NCI-H1105 (cell line): ENCODE results near the gene CEACAM4.
A peak's percentile ranks its signal among the peaks of the same experiment; 100 is the strongest.
"Not testable (repeated sequence)": the region's sequence is repeated elsewhere in the genome, so short reads cannot be mapped to it uniquely, and the experiment has no call there.

Source experiments
- DNase-seq: peaks from one replicate; lab custom pipeline; 2025; lab: John Stamatoyannopoulos, UW

CEACAM4 gene

DNA sequence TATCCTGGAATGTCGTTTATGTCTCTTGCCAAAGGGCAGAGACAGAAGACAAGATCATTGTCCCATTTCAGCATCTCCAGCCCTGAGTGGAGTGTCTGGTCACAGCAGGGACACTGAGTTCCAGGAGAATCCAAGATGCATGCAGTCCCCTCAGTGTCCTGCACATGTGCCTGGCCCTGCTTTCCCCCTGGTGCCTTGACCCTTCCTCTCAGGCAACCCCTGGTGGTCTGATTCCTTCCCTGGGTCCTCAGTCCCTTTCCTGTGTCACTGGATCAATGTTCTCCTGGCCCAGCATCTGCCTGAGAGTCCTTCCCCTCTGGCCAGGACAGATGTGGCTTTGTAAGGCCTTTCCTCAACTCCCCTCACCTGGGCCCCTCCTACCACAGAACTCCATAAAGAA, 41.9 kb downstream of the CEACAM4 start:
- no peak for DNase-seq

DNA sequence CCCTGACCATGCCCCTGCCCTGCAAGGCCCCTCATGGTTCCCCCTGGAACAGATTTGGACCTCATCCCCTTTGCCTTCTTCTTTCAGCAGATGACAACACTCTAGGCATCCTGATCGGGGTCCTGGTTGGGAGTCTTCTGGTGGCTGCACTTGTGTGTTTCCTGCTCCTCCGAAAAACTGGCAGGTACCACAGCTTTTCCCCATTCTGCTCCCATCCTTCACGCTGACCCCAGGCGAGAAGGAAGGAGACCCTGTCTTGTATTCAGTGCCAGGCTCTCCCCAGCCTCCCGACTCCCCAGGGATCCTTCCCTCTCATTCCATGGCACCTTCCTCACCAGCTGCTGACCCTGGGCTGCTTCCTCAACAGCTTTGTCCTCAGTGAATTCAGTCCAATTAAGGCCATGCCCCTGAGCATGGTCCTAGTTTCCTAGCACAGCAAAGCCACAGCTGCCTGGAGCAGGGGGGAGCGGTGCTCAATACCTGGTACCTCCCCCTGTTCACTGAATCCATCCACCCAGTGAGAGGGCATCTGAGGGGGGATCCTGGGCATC, 42.5 kb downstream of the CEACAM4 start:
- no peak for DNase-seq

DNA sequence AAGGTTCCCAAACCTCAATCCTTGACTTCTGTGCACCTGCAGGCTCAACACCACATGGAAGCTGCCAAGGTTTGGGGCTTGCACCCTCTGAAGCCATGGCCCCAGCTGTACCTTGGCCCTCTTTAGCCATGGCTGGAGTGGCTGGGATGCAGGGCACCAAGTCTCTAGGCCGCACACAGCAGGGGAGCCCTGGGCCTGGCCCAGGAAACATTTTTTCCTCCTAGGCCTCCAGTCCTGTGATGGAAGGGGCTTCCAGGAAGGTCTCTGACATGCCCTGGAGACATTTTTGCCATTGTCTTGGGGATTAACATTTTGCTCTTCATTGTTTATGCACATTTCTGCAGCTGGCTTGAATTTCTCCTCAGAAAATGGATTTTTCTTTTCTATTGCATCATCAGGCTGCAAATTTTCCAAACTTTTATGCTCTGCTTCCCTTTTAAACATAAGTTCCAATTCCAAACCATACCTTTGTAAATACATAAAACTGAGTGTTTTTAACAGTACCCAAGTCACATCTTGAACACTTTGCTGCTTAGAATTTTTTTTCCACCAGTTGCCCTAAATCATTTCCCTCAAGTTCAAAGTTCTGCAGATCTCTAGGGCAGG, 44.2 kb downstream of the CEACAM4 start:
- not testable (repeated sequence) for DNase-seq

DNA sequence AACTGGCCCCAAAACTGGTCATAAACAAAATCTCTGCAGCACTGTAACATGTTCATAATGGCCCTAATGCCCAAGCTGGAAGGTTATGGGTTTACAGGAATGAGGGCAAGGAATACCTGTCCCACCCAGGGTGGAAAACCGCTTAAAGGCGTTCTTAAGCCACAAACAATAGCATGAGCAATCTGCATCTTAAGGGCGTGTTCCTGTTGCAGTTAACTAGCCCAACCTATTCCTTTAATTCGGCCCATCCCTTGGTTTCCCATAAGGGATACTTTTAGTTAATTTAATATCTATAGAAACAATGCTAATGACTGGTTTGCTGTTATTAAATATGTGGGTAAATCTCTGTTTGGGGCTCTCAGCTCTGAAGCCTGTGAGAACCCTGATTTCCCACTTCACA, 45.8 kb downstream of the CEACAM4 start:
- DNase-seq: not testable (repeated sequence)

DNA sequence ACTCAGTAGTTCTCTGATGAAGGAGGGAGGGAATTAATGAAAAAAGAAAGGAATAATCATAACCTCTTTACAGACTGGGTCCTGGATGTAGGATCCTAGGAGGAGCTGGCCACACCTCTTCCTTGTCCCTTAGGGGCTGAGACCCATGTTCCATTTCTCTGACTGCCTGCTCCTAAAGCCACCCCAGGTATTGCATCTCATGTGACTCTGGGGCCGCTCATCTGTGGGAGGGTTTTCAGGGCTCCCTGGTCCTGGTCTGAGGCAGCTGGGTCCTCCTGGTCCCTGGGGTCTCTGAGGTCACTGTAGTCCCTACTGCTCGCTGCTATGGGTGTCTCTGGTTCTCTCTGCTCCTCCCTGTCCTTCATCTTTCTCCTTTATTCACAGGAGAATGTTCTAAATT, 48.0 kb downstream of the CEACAM4 start:
- DNase-seq: no peak

DNA sequence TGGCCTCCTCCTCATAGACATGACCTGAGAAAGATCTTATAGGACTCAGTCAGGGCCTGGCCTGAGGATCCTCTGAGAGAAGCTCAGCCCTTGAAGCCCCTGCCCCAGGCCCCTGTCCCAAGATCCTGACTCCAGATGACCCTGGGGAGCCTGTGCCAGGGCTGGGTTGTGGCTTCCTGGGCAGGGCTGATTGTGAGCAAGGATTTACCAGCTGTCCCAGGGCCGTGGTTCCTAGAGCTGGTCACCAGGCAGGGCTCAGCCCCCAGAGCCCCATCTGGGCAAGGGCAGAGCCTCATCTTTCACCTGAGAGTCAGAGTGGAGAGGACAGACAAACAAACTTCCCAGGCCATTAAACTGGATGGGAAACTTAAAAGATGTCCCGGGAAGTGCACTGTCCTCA, 49.0 kb downstream of the CEACAM4 start:
- DNase-seq: no peak

DNA sequence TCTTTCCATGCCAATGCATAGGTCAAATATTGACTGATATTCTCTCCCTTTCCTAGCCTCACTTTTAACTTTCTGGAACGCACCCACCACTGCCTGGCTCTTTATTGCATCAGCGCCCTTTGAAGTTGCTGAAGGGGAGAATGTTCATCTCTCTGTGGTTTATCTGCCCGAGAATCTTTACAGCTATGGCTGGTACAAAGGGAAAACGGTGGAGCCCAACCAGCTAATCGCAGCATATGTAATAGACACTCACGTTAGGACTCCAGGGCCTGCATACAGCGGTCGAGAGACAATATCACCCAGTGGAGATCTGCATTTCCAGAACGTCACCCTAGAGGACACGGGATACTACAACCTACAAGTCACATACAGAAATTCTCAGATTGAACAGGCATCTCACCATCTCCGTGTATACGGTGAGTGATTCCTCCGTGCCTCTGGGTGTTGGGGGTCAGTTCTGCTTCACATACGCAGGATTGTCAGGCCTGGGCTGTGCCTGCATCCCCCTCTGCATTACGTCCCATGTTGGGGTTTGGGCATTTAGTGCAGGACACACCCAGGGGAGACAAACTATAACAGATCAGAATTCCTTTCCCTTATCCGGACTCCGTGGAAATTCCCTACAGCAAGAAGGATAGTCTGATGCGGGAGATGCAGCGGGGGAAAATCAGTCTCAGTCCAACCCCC, 49.6 kb downstream of the CEACAM4 start:
- no peak for DNase-seq

DNA sequence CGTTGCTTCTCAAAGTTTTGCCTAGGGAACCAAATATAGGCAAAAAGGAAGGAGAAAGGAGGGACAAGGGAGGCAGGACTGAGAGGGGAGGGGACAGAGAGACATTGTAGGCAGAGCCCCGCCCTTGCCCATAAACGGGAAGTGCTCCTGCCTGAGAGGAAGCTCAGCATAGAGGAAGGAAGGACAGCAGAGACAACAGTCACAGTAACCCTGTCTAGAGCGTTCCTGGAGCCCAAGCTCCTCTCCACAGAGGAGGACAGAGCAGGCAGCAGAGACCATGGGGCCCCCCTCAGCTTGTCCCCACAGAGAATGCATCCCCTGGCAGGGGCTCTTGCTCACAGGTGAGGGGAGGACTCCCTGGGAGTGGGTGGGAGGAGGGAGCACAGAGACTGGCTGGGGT, 50.9 kb downstream of the CEACAM4 start, which contains the start of gene CEACAM21:
Gene CEACAM21, plus strand, starts transcription at position 169 of the 400 bp plus-strand sequence. Its CDS starts 109 bp downstream, at position 278.
- no peak for DNase-seq

DNA sequence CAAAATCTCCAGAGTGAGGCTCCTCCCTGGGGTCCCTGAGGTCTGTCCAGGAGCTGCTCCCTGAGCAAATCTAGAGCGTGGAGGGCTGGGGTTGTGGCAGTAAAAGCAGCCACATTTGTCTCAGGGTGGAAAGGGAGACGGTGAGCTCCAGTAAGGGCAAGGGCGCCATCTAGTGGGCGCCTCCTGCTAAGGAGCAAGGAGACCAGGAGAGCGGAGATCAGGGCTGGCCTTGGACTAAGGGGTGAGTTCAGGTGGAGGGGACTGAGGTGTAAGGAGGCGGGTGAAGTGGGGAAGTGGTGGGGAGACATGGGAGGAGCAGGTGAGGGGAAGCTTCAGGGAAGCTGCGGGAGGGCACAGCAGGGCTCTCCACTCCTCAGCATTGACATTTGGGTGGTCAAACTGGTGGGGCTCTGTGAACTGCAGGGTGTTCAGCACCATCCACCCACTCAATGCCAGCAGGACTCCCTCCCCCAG, 56.2 kb downstream of the CEACAM4 start:
- DNase-seq: peak; percentile 77

DNA sequence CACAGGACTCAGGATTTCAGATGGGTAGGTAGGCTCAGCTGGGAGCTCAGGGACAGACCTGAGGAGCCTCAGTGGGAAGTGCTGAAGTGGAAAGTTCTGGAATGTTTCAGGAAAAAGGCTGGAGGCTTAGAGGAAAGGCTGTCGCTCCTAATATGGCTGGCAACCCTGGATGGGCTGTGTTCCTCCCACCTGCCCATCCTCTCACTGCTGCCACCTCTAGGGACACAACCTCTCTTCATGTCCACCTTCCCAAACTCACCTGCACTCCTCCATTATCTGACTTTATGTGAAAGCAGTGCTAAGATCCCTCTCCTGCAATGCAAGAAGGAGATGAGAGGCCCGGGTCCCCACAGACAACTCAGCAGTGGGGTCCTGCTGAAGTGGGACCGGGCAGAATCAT, 56.7 kb downstream of the CEACAM4 start:
- DNase-seq: no peak

DNA sequence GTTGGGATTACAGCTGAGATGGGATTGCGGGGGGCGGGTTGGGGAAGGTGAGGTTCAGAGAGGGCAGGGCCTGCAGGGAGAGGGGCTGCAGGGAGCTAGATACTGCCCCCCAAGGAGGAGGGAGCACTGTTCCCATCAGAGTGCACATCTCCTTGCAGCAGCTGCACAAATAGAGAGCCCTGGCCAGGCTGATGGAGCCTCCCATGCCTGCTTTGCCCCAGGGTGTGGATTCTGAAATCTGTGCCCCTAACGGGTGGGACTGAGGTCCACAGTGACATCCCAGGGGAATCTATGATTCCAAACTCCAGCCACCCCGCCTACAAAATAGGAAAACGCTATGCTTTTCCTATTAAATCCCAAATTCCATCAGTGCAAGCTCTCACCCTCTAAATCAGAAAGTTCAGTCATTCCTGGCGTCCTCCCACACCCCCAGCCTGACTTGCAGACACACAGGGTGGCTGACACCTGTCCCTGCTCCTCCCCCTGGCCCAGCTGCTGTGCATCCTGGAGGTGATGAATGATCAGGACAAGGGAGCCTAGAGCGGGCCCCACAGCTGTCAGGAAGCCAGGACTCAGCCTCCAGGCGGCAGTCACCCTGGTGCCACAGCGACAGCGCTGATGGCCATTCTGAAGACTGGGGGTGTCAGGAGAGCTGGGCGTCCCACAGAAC, 57.3 kb downstream of the CEACAM4 start:
- DNase-seq: no peak
